ENCODE measurements around the gene AJUBA. TPM values are rescaled to one million over a fixed set of nuclear protein-coding genes. Genes with fewer than 3 reads are reported as not detected.

The AJUBA gene
- total RNA-seq, 1 donor from 2014 or later: 24.8 TPM

GRCh38 chr14:22985894-22986507 lies 3.6 kb upstream of the AJUBA start:
- ATAC-seq (no peak), DNase-seq (ENCODE audit: low spot score) (no peak)
- intact Hi-C loops (cut with DNase I): loop anchor here (2.0 kb wide), 1 partner anchor 71 kb away; the partner anchor contains the start of gene CDH24

- DNase-seq (ENCODE audit: low spot score) (no peak), ATAC-seq (no peak)
- intact Hi-C loops (cut with DNase I): no loop called here
These were observed 2.8 kb upstream of the AJUBA start for GRCh38 chr14:22984959-22985658.

- peak; percentile 1 for ATAC-seq
- intact Hi-C loops (cut with DNase I): loop anchor here (2.0 kb wide), 1 partner anchor 51 kb away; no protein-coding TSS in a partner anchor
These were observed 375 bp downstream of the AJUBA start for GRCh38 chr14:22981876-22982476.

GRCh38 chr14:22981090-22981875 lies 1.1 kb downstream of the AJUBA start:
- peak; percentile 2 for ATAC-seq
- no peak for DNase-seq (ENCODE audit: low spot score)
- intact Hi-C loops (cut with DNase I): no loop called here

More at GRCh38 chr14:22981876-22982476, 375 bp downstream of the AJUBA start:
- DNase-seq (ENCODE audit: low spot score): peak; percentile 66

GRCh38 chr14:22980672-22981089 lies 1.7 kb downstream of the AJUBA start:
- peak; percentile 2 for ATAC-seq
- DNase-seq (ENCODE audit: low spot score): no peak
- intact Hi-C loops (cut with DNase I): no loop called here

- DNase-seq (ENCODE audit: low spot score) (no peak), ATAC-seq (no peak)
These were observed 2.5 kb downstream of the AJUBA start for GRCh38 chr14:22979748-22980392.

GRCh38 chr14:22978981-22979671 lies 3.2 kb downstream of the AJUBA start:
- intact Hi-C loops (cut with DNase I): no loop called here
- DNase-seq (ENCODE audit: low spot score): no peak
- ATAC-seq: no peak

More at GRCh38 chr14:22979748-22980392, 2.5 kb downstream of the AJUBA start:
- intact Hi-C loops (cut with DNase I): no loop called here

GRCh38 chr14:22978487-22978837 lies 3.9 kb downstream of the AJUBA start:
- intact Hi-C loops (cut with DNase I): no loop called here
- no peak for DNase-seq (ENCODE audit: low spot score)
- no peak for ATAC-seq

GRCh38 chr14:22977684-22978486 lies 4.5 kb downstream of the AJUBA start:
- no peak for DNase-seq (ENCODE audit: low spot score)
- no peak for ATAC-seq
- intact Hi-C loops (cut with DNase I): no loop called here

GRCh38 chr14:22977434-22977683 lies 5.0 kb downstream of the AJUBA start:
- DNase-seq (ENCODE audit: low spot score) (no peak), ATAC-seq (no peak)
- intact Hi-C loops (cut with DNase I): no loop called here

- DNase-seq (ENCODE audit: low spot score): no peak
- no peak for ATAC-seq
- intact Hi-C loops (cut with DNase I): no loop called here
These were observed 5.5 kb downstream of the AJUBA start for GRCh38 chr14:22976620-22977433.

GRCh38 chr14:22974530-22975313 lies 7.6 kb downstream of the AJUBA start:
- intact Hi-C loops (cut with DNase I): no loop called here
- ATAC-seq: no peak
- DNase-seq (ENCODE audit: low spot score): no peak

- intact Hi-C loops (cut with DNase I): no loop called here
- ATAC-seq (peak; percentile 58), DNase-seq (ENCODE audit: low spot score) (no peak)
These were observed 8.9 kb downstream of the AJUBA start for GRCh38 chr14:22973217-22974032.

GRCh38 chr14:22972313-22972930 lies 9.9 kb downstream of the AJUBA start:
- intact Hi-C loops (cut with DNase I): no loop called here
- ATAC-seq: no peak
- DNase-seq (ENCODE audit: low spot score): no peak

- intact Hi-C loops (cut with DNase I): no loop called here
- ATAC-seq (no peak), DNase-seq (ENCODE audit: low spot score) (no peak)
These were observed 11.2 kb downstream of the AJUBA start for GRCh38 chr14:22971152-22971551.
